C1 segment of cervical spinal cord (tissue), 14 donors: ENCODE data around the gene SH2D2A.

Experiments
- DNase-seq, 14 donors: peaks; one replicate each; lab custom pipeline; 2025; lab: John Stamatoyannopoulos, UW

SH2D2A gene

GRCh38 chr1:156816561-156817328 lies at the start of gene SH2D2A:
Gene SH2D2A, minus strand, starts transcription at chr1:156816848. Its CDS starts 140 bp downstream, at chr1:156816708.
- no peak for DNase-seq

- DNase-seq = no peak
These were observed 49.2 kb upstream of the SH2D2A start for GRCh38 chr1:156865865-156866248.

GRCh38 chr1:156865258-156865657 lies 48.6 kb upstream of the SH2D2A start:
- DNase-seq = no peak

- DNase-seq = no peak
These were observed 48.1 kb upstream of the SH2D2A start for GRCh38 chr1:156864796-156865195.

- DNase-seq = no peak
These were observed 47.0 kb upstream of the SH2D2A start for GRCh38 chr1:156863631-156864030.

- DNase-seq = no peak
These were observed 46.5 kb upstream of the SH2D2A start for GRCh38 chr1:156862997-156863599.

- DNase-seq = no peak
These were observed 45.9 kb upstream of the SH2D2A start for GRCh38 chr1:156862584-156862983.

GRCh38 chr1:156860628-156861423 lies 44.2 kb upstream of the SH2D2A start, which contains the start of gene NTRK1:
Gene NTRK1, plus strand, starts transcription at chr1:156860865. Its CDS starts 70 bp downstream, at chr1:156860935.
- DNase-seq = peak in 3 of 14 donors; percentile 18 to 22 (median 19)

GRCh38 chr1:156860113-156860627 lies 43.5 kb upstream of the SH2D2A start:
- peak in 7 of 14 donors; percentile 6 to 50 (median 16) for DNase-seq

GRCh38 chr1:156859523-156860112 lies 43.0 kb upstream of the SH2D2A start:
- DNase-seq = peak in 1 of 14 donors; percentile 24

- no peak for DNase-seq
These were observed 42.4 kb upstream of the SH2D2A start, which contains the start of gene INSRR for GRCh38 chr1:156858959-156859522. Gene INSRR, minus strand, starts transcription at chr1:156859117. Its CDS starts 496 bp downstream, at chr1:156858621.

GRCh38 chr1:156858555-156858956 lies 41.9 kb upstream of the SH2D2A start:
- DNase-seq = no peak

- DNase-seq = no peak
These were observed 40.9 kb upstream of the SH2D2A start for GRCh38 chr1:156857532-156857931.

GRCh38 chr1:156856282-156856785 lies 39.7 kb upstream of the SH2D2A start:
- DNase-seq = no peak

- DNase-seq = no peak
These were observed 38.0 kb upstream of the SH2D2A start for GRCh38 chr1:156854634-156855033.

- DNase-seq = no peak
These were observed 37.1 kb upstream of the SH2D2A start for GRCh38 chr1:156853761-156854160.

- DNase-seq = peak in 8 of 14 donors; percentile 10 to 82 (median 23)
These were observed 35.8 kb upstream of the SH2D2A start for GRCh38 chr1:156852418-156852874.

GRCh38 chr1:156851779-156852417 lies 35.2 kb upstream of the SH2D2A start:
- DNase-seq = peak in 1 of 14 donors; percentile 46

GRCh38 chr1:156849151-156849496 lies 32.5 kb upstream of the SH2D2A start:
- no peak for DNase-seq

GRCh38 chr1:156848461-156849150 lies 32.0 kb upstream of the SH2D2A start:
- DNase-seq = no peak
